ENCODE results near the gene DNAJC27.

DNA sequence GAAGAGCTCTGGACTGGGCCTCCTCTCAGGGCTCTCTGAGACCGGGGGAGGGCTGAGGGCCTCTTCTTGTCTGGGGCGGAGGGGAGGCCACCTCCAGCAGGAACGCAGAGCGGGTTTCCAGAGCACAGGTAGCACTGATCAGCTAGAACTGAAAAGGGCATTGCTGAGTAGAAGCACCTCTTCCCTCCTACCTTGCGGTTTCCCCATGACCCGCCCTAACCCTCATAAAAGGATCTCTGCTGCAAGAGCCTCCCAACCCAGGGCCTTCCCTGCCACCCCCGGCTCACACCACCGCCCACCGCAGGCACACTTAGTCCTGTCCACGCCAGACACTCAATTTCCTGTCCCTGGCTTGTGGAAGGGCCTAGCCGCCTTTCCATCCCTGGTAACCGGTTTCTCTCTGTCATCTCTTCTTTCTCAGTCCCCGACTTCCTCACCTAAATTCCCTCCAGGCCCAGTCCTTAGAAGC lies 52.7 kb downstream of the DNAJC27 start:
- no peak for TF ChIP-seq CTCF (IDR thresholded peaks at IDR 0.05)
- TF ChIP-seq POLR2A (IDR thresholded peaks at IDR 0.05), result no peak
- TF ChIP-seq POLR2AphosphoS5 (IDR thresholded peaks at IDR 0.05), result no peak
- no peak for TF ChIP-seq EP300 (IDR thresholded peaks at IDR 0.05)
